CD8-positive, alpha-beta memory T cell (primary cell): ENCODE results near the gene EEF1G. TPM values are rescaled to one million over a fixed set of nuclear protein-coding genes. Genes with fewer than 3 reads are reported as not detected.

Experiments
- polyA plus RNA-seq: library from polyadenylated mRNA; unstranded; fragments of 300-500 nt; fragmentation: Illumina TruSeq; gene quantifications from one replicate; pipeline ENCODE4 v1.2.3, GENCODE V29; 2021
- total RNA-seq, 2 experiments: library from RNA; stranded (reverse); gene quantifications; one replicate each; pipeline ENCODE4 v1.2.3, GENCODE V29; 2021

EEF1G gene
- total and polyA plus RNA-seq, 3 experiments from 2014 or later, result 1,157 to 1,846 (median 1,800) TPM

Other genes starting within 250 kb of the EEF1G start
- 1 to 10 TPM; 6.1 to 6.5 TPM for gene ASRGL1, start 236.4 kb downstream of the EEF1G start, total RNA-seq
- gene ASRGL1, start 236.4 kb downstream of the EEF1G start, polyA plus RNA-seq, result 2.7 TPM
- not detected for gene SCGB1A1, start 154.9 kb downstream of the EEF1G start, total RNA-seq
- gene SCGB1A1, start 154.9 kb downstream of the EEF1G start, polyA plus RNA-seq, result not detected
- gene AHNAK, start 27.1 kb downstream of the EEF1G start, total RNA-seq, result 100 to 1,000 TPM; 187 to 193 TPM
- 125 TPM for gene AHNAK, start 27.1 kb downstream of the EEF1G start, polyA plus RNA-seq
- 10 to 100 TPM; 30.8 to 32.7 TPM for gene TUT1, start 17.6 kb upstream of the EEF1G start, total RNA-seq
- gene TUT1, start 17.6 kb upstream of the EEF1G start, polyA plus RNA-seq, result 13.7 TPM
- 100 to 1,000 TPM; 248 to 263 TPM for gene MTA2, start 28.0 kb upstream of the EEF1G start, total RNA-seq
- 37.4 TPM for gene MTA2, start 28.0 kb upstream of the EEF1G start, polyA plus RNA-seq
- gene EML3, start 38.9 kb upstream of the EEF1G start, total RNA-seq, result 100 to 1,000 TPM; 133 to 134 TPM
- 22.9 TPM for gene EML3, start 38.9 kb upstream of the EEF1G start, polyA plus RNA-seq
- gene ROM1, start 39.4 kb upstream of the EEF1G start, total RNA-seq, result 1 to 10 TPM; 4.9 to 5.3 TPM
- 1.7 TPM for gene ROM1, start 39.4 kb upstream of the EEF1G start, polyA plus RNA-seq
- gene B3GAT3, start 48.1 kb upstream of the EEF1G start, total RNA-seq, result 10 to 100 TPM; 67.4 to 68.2 TPM
- gene B3GAT3, start 48.1 kb upstream of the EEF1G start, polyA plus RNA-seq, result 48.9 TPM
- 100 to 1,000 TPM; 213 to 219 TPM for gene GANAB, start 72.7 kb upstream of the EEF1G start, total RNA-seq
- 164 TPM for gene GANAB, start 72.7 kb upstream of the EEF1G start, polyA plus RNA-seq
- 10 to 100 TPM; 41.3 to 45.9 TPM for gene INTS5, start 79.4 kb upstream of the EEF1G start, total RNA-seq
- gene INTS5, start 79.4 kb upstream of the EEF1G start, polyA plus RNA-seq, result 45.2 TPM
- gene C11orf98, start 91.3 kb upstream of the EEF1G start, total RNA-seq, result 100 to 1,000 TPM; 178 to 182 TPM
- 118 TPM for gene C11orf98, start 91.3 kb upstream of the EEF1G start, polyA plus RNA-seq
- gene CSKMT, start 91.4 kb upstream of the EEF1G start, total RNA-seq, result 10 to 100 TPM; 43.1 to 48.3 TPM
- gene CSKMT, start 91.4 kb upstream of the EEF1G start, polyA plus RNA-seq, result 3.6 TPM
- 1 to 10 TPM; 7.1 to 7.5 TPM for gene UQCC3, start 97.8 kb upstream of the EEF1G start, total RNA-seq
- gene UQCC3, start 97.8 kb upstream of the EEF1G start, polyA plus RNA-seq, result 11.2 TPM
- gene LBHD1, start 98.4 kb upstream of the EEF1G start, total RNA-seq, result 10 to 100 TPM; 22.6 to 22.9 TPM
- gene LBHD1, start 98.4 kb upstream of the EEF1G start, polyA plus RNA-seq, result 7.6 TPM
- 100 to 1,000 TPM; 142 to 143 TPM for gene UBXN1, start 105.2 kb upstream of the EEF1G start, total RNA-seq
- gene UBXN1, start 105.2 kb upstream of the EEF1G start, polyA plus RNA-seq, result 164 TPM
- under 1 TPM; 0.11 to 0.22 TPM for gene LRRN4CL, start 115.6 kb upstream of the EEF1G start, total RNA-seq
- gene LRRN4CL, start 115.6 kb upstream of the EEF1G start, polyA plus RNA-seq, result not detected
- gene BSCL2, start 133.5 kb upstream of the EEF1G start, total RNA-seq, result 10 to 100 TPM; 32.9 to 33.3 TPM
- 48.8 TPM for gene BSCL2, start 133.5 kb upstream of the EEF1G start, polyA plus RNA-seq
- gene GNG3, start 133.8 kb upstream of the EEF1G start, total RNA-seq, result not detected
- 0.36 TPM for gene GNG3, start 133.8 kb upstream of the EEF1G start, polyA plus RNA-seq
- gene HNRNPUL2, start 153.6 kb upstream of the EEF1G start, total RNA-seq, result 10 to 100 TPM; 58.7 to 64.3 TPM
- gene HNRNPUL2, start 153.6 kb upstream of the EEF1G start, polyA plus RNA-seq, result 3.3 TPM
- gene TTC9C, start 154.6 kb upstream of the EEF1G start, total RNA-seq, result 10 to 100 TPM; 36.7 to 37.2 TPM
- gene TTC9C, start 154.6 kb upstream of the EEF1G start, polyA plus RNA-seq, result 22.2 TPM
- gene ZBTB3, start 180.3 kb upstream of the EEF1G start, total RNA-seq, result 10 to 100 TPM in 1 of 2 experiments, 1 to 10 TPM in 1; 9.4 to 11.6 TPM
- 3.5 TPM for gene ZBTB3, start 180.3 kb upstream of the EEF1G start, polyA plus RNA-seq
- 100 to 1,000 TPM; 151 to 160 TPM for gene POLR2G, start 187.7 kb upstream of the EEF1G start, total RNA-seq
- 272 TPM for gene POLR2G, start 187.7 kb upstream of the EEF1G start, polyA plus RNA-seq
- 10 to 100 TPM; 21.8 to 24.1 TPM for gene TAF6L, start 197.5 kb upstream of the EEF1G start, total RNA-seq
- 9.6 TPM for gene TAF6L, start 197.5 kb upstream of the EEF1G start, polyA plus RNA-seq
- gene TMEM179B, start 213.5 kb upstream of the EEF1G start, total RNA-seq, result 10 to 100 TPM; 46.4 to 49.2 TPM
- 135 TPM for gene TMEM179B, start 213.5 kb upstream of the EEF1G start, polyA plus RNA-seq
- gene TMEM223, start 218.1 kb upstream of the EEF1G start, total RNA-seq, result 10 to 100 TPM; 13.0 to 14.6 TPM
- gene TMEM223, start 218.1 kb upstream of the EEF1G start, polyA plus RNA-seq, result 56.0 TPM
- gene NXF1, start 231.5 kb upstream of the EEF1G start, total RNA-seq, result 100 to 1,000 TPM; 112 to 126 TPM
- 81.2 TPM for gene NXF1, start 231.5 kb upstream of the EEF1G start, polyA plus RNA-seq